HepG2 (cell line): ENCODE data around the gene TRAP1. TPM values are rescaled to one million over a fixed set of nuclear protein-coding genes. Genes with fewer than 3 reads are reported as not detected.

Source experiments
- BCL6 ChIP-seq: IDR thresholded peaks from 2 replicates; pipeline ENCODE4 v1.6.1; 2016; ENCODE audit warnings: missing genetic modification reagents, missing compliant biosample characterization
- SMAD9 ChIP-seq: sonication (generic); formaldehyde crosslinking; IDR thresholded peaks from 2 replicates; pipeline ENCODE4 v1.5.1; 2020; ENCODE audit warnings: mild to moderate bottlenecking, missing genetic modification reagents
- SNAI1 ChIP-seq: sonication (generic); formaldehyde crosslinking; IDR thresholded peaks from 2 replicates; pipeline ENCODE4 v1.5.0; 2020; ENCODE audit warnings: mild to moderate bottlenecking, missing genetic modification reagents, borderline replicate concordance
- SP5 ChIP-seq: IDR thresholded peaks from 2 replicates; pipeline ENCODE4 v1.6.1; 2016; ENCODE audit warnings: low read depth, borderline replicate concordance
- TAF15 ChIP-seq: fragments of 200-400 bp; formaldehyde crosslinking; IDR thresholded peaks from one replicate; pipeline ENCODE4 v1.6.1; 2018; ENCODE audit warnings: mild to moderate bottlenecking, low read depth, low read length; ENCODE audit not compliant: poor library complexity, severe bottlenecking
- TARDBP ChIP-seq: sonication (generic); formaldehyde crosslinking; IDR thresholded peaks from 2 replicates; pipeline ENCODE4 v1.8.0; 2022; ENCODE audit warnings: mild to moderate bottlenecking, missing genetic modification reagents
- TBP ChIP-seq: sonication (generic); formaldehyde crosslinking; IDR thresholded peaks from 2 replicates; pipeline ENCODE4 v1.5.0; 2020; ENCODE audit warnings: missing genetic modification reagents
- TEAD3 ChIP-seq: optimal IDR thresholded peaks from 2 replicates; pipeline ENCODE3; 2016; ENCODE audit warnings: borderline replicate concordance
- ZNF263 ChIP-seq: sonication (generic); formaldehyde crosslinking; IDR thresholded peaks from 2 replicates; pipeline ENCODE4 v1.4.0; 2020; ENCODE audit warnings: missing genetic modification reagents
- ZNF557 ChIP-seq: sonication (generic); formaldehyde crosslinking; IDR thresholded peaks from 2 replicates; pipeline ENCODE4 v1.4.0; 2020; ENCODE audit warnings: missing genetic modification reagents
- ZNF615 ChIP-seq: sonication (generic); formaldehyde crosslinking; IDR thresholded peaks from 2 replicates; pipeline ENCODE4 v1.5.0; 2020; ENCODE audit warnings: mild to moderate bottlenecking, missing genetic modification reagents, borderline replicate concordance
- polyA plus RNA-seq, 8 experiments: library from polyadenylated mRNA; depleted of rRNA in 3 of 8; stranded (reverse) in 7 of 8; unstranded in 1 of 8; fragments of >200 nt; fragmentation: Illumina TruSeq in 4 of 8; extraction: Trizol in 4 of 8; gene quantifications; 2 replicates each; pipeline versions ENCODE4 v1.2.1 to v1.2.3, GENCODE V29; 2011 to 2016; ENCODE audit warnings: low read depth in 4 of 8, missing spikeins in 1 of 8, mixed read lengths in 1 of 8; ENCODE audit not compliant: insufficient read depth in 1 of 8
- total RNA-seq, 5 experiments: library from RNA; depleted of rRNA; stranded (reverse); fragments of >200 nt; fragmentation: Illumina TruSeq; extraction: Trizol; gene quantifications; 2 replicates each; pipeline ENCODE4 v1.2.3, GENCODE V29; 2016; ENCODE audit warnings: low read depth in 1 of 5
- TF ChIP-seq, protein P1 (sequence below): sonication (generic); formaldehyde crosslinking; IDR thresholded peaks from 2 replicates; pipeline ENCODE4 v1.4.0; 2020; ENCODE audit warnings: missing genetic modification reagents, mild to moderate bottlenecking, borderline replicate concordance
- TF ChIP-seq, protein P2 (sequence below): sonication (generic); formaldehyde crosslinking; IDR thresholded peaks from 2 replicates; pipeline ENCODE4 v1.8.1; 2023; ENCODE audit warnings: mild to moderate bottlenecking, missing genetic modification reagents, borderline replicate concordance
- TF ChIP-seq, protein P3 (sequence below): sonication (generic); formaldehyde crosslinking; conservative IDR thresholded peaks from 2 replicates; pipeline ENCODE4 v1.4.0; 2020; ENCODE audit warnings: missing genetic modification reagents
- TF ChIP-seq, protein P4 (sequence below): sonication (generic); formaldehyde crosslinking; IDR thresholded peaks from 2 replicates; pipeline ENCODE4 v1.4.0; 2020; ENCODE audit warnings: missing genetic modification reagents
- TF ChIP-seq, protein P5 (sequence below): sonication (generic); formaldehyde crosslinking; IDR thresholded peaks from 2 replicates; pipeline ENCODE4 v1.4.0; 2020; ENCODE audit warnings: missing genetic modification reagents, borderline replicate concordance
- TF ChIP-seq, protein P6 (sequence below): sonication (generic); formaldehyde crosslinking; IDR thresholded peaks from 2 replicates; pipeline ENCODE4 v1.9.0; 2021; ENCODE audit warnings: missing genetic modification reagents, borderline replicate concordance

The TRAP1 gene
- total and polyA plus RNA-seq, 2 of the 13 experiments (the other 11 are each of a cell fraction or from before 2014, with no cell fraction given), result 127 to 240 TPM

DNA sequence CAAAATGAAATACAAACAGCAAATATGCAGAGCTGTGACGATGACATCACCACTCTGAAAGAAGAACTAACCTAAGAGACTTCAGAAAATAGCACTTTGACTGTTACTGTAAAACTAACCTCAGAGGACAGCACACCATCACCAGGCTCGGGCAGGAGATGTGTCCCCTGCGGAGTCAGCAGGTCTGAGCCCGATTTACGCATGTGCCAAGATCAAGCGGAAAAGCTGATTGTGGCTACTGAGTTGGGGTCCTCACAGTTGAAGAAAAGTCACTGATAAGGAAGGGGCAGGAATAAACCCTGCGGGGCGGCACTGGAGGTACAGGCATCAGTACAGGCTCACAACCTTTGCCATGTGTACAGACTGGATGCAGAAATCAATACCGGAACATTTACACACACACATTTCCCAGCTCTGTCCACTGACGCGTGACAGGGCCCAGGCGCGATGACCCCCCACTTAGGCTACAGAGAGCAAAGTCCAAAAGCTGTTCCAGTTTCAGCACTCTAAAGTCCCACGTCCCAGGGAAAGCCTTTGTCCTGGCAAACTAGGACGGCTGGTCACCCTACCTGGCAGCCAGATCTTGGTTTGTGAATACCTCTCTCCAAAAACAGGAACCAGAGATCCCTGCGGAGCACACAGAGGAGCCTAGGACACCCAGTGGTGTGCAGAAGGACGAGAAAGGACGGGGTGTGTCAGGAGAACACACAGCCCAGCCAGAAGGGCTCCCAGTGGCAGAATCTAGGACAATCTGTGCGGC lies 21.5 kb downstream of the TRAP1 start (continued):
- TF ChIP-seq ZNF615 (no peak), TARDBP (CRISPR knock-in tag) (peak; percentile 98), SNAI1 (CRISPR knock-in tag) (no peak), TEAD3 (CRISPR knock-in tag) (peak; percentile 79), ZNF557 (CRISPR knock-in tag) (peak; percentile 84; the same call in 1 of the 2 replicates), TAF15 (no peak), BCL6 (CRISPR knock-in tag) (peak; percentile 80), TBP (no peak), SMAD9 (CRISPR knock-in tag) (no peak), ZNF263 (CRISPR knock-in tag) (no peak; the same call in 1 of the 2 replicates), SP5 (CRISPR knock-in tag) (peak; percentile 42; the same call in 1 of the 2 replicates)
- TF ChIP-seq, protein P1, sequence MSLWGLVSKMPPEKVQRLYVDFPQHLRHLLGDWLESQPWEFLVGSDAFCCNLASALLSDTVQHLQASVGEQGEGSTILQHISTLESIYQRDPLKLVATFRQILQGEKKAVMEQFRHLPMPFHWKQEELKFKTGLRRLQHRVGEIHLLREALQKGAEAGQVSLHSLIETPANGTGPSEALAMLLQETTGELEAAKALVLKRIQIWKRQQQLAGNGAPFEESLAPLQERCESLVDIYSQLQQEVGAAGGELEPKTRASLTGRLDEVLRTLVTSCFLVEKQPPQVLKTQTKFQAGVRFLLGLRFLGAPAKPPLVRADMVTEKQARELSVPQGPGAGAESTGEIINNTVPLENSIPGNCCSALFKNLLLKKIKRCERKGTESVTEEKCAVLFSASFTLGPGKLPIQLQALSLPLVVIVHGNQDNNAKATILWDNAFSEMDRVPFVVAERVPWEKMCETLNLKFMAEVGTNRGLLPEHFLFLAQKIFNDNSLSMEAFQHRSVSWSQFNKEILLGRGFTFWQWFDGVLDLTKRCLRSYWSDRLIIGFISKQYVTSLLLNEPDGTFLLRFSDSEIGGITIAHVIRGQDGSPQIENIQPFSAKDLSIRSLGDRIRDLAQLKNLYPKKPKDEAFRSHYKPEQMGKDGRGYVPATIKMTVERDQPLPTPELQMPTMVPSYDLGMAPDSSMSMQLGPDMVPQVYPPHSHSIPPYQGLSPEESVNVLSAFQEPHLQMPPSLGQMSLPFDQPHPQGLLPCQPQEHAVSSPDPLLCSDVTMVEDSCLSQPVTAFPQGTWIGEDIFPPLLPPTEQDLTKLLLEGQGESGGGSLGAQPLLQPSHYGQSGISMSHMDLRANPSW (CRISPR knock-in tag), result peak; percentile 75; the same call in 1 of the 2 replicates
- TF ChIP-seq, protein P2, sequence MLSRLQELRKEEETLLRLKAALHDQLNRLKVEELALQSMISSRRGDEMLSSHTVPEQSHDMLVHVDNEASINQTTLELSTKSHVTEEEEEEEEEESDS, result 0 out of 2 replicates have a peak, but pooled peaks have one; percentile 67
- TF ChIP-seq, protein P3, sequence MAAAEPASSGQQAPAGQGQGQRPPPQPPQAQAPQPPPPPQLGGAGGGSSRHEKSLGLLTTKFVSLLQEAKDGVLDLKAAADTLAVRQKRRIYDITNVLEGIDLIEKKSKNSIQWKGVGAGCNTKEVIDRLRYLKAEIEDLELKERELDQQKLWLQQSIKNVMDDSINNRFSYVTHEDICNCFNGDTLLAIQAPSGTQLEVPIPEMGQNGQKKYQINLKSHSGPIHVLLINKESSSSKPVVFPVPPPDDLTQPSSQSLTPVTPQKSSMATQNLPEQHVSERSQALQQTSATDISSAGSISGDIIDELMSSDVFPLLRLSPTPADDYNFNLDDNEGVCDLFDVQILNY, result no peak
- TF ChIP-seq, protein P4, sequence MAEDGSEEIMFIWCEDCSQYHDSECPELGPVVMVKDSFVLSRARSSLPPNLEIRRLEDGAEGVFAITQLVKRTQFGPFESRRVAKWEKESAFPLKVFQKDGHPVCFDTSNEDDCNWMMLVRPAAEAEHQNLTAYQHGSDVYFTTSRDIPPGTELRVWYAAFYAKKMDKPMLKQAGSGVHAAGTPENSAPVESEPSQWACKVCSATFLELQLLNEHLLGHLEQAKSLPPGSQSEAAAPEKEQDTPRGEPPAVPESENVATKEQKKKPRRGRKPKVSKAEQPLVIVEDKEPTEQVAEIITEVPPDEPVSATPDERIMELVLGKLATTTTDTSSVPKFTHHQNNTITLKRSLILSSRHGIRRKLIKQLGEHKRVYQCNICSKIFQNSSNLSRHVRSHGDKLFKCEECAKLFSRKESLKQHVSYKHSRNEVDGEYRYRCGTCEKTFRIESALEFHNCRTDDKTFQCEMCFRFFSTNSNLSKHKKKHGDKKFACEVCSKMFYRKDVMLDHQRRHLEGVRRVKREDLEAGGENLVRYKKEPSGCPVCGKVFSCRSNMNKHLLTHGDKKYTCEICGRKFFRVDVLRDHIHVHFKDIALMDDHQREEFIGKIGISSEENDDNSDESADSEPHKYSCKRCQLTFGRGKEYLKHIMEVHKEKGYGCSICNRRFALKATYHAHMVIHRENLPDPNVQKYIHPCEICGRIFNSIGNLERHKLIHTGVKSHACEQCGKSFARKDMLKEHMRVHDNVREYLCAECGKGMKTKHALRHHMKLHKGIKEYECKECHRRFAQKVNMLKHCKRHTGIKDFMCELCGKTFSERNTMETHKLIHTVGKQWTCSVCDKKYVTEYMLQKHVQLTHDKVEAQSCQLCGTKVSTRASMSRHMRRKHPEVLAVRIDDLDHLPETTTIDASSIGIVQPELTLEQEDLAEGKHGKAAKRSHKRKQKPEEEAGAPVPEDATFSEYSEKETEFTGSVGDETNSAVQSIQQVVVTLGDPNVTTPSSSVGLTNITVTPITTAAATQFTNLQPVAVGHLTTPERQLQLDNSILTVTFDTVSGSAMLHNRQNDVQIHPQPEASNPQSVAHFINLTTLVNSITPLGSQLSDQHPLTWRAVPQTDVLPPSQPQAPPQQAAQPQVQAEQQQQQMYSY, result 0 out of 2 replicates have a peak, but pooled peaks have one; percentile 56
- TF ChIP-seq, protein P5, sequence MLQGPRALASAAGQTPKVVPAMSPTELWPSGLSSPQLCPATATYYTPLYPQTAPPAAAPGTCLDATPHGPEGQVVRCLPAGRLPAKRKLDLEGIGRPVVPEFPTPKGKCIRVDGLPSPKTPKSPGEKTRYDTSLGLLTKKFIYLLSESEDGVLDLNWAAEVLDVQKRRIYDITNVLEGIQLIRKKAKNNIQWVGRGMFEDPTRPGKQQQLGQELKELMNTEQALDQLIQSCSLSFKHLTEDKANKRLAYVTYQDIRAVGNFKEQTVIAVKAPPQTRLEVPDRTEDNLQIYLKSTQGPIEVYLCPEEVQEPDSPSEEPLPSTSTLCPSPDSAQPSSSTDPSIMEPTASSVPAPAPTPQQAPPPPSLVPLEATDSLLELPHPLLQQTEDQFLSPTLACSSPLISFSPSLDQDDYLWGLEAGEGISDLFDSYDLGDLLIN (CRISPR knock-in tag), result no peak
- TF ChIP-seq, protein P6, sequence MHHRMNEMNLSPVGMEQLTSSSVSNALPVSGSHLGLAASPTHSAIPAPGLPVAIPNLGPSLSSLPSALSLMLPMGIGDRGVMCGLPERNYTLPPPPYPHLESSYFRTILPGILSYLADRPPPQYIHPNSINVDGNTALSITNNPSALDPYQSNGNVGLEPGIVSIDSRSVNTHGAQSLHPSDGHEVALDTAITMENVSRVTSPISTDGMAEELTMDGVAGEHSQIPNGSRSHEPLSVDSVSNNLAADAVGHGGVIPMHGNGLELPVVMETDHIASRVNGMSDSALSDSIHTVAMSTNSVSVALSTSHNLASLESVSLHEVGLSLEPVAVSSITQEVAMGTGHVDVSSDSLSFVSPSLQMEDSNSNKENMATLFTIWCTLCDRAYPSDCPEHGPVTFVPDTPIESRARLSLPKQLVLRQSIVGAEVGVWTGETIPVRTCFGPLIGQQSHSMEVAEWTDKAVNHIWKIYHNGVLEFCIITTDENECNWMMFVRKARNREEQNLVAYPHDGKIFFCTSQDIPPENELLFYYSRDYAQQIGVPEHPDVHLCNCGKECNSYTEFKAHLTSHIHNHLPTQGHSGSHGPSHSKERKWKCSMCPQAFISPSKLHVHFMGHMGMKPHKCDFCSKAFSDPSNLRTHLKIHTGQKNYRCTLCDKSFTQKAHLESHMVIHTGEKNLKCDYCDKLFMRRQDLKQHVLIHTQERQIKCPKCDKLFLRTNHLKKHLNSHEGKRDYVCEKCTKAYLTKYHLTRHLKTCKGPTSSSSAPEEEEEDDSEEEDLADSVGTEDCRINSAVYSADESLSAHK (CRISPR knock-in tag), result no peak
